HFFc6 (cell line): ENCODE results near the gene GATAD2B. TPM values are rescaled to one million over a fixed set of nuclear protein-coding genes. Genes with fewer than 3 reads are reported as not detected.

Experiments used
- DNase-seq: peaks from one replicate; pipeline ENCODE4 v3.0.0-alpha.2; 2018
- H3K27ac Mint-ChIP-seq: 2 replicates; pipeline ENCODE4 v1.8.0; 2020; ENCODE audit warnings: mild to moderate bottlenecking, mixed read lengths
- H3K27me3 Mint-ChIP-seq: 2 replicates; pipeline ENCODE4 v1.8.0; 2021; ENCODE audit warnings: mild to moderate bottlenecking, moderate library complexity, mixed read lengths; ENCODE audit not compliant: insufficient read depth
- H3K36me3 Mint-ChIP-seq: 2 replicates; pipeline ENCODE4 v1.8.0; 2021; ENCODE audit warnings: low read depth, mixed read lengths
- H3K4me1 Mint-ChIP-seq: 2 replicates; pipeline ENCODE4 v1.8.0; 2020; ENCODE audit warnings: low read depth, mixed read lengths
- H3K4me3 Mint-ChIP-seq: 2 replicates; pipeline ENCODE4 v1.8.0; 2020; ENCODE audit warnings: mild to moderate bottlenecking, moderate library complexity, mixed read lengths
- H3K9me3 Mint-ChIP-seq: 2 replicates; pipeline ENCODE4 v1.8.0; 2020; ENCODE audit warnings: mild to moderate bottlenecking, mixed read lengths
- total RNA-seq, 6 experiments: library from RNA; stranded (reverse); fragmentation: NEBNext Ultra II Directional; extraction: Animal tissue kit (Norgen Biotek cat#: 25700); gene quantifications; 2 replicates in 1 of 6; 3 replicates in 5 of 6; pipeline ENCODE4 v1.2.3, GENCODE V29; 2021
- TF ChIP-seq, protein P1 (sequence below): fragments of 200-600 bp; sonication (generic); IDR thresholded peaks from 2 replicates; pipeline ENCODE4 v1.5.0; 2021; ENCODE audit warnings: antibody characterized with exemption, mild to moderate bottlenecking

Gene GATAD2B
- total RNA-seq, 6 experiments from 2014 or later, result 29.3 to 40.9 (median 38.4) TPM

DNA sequence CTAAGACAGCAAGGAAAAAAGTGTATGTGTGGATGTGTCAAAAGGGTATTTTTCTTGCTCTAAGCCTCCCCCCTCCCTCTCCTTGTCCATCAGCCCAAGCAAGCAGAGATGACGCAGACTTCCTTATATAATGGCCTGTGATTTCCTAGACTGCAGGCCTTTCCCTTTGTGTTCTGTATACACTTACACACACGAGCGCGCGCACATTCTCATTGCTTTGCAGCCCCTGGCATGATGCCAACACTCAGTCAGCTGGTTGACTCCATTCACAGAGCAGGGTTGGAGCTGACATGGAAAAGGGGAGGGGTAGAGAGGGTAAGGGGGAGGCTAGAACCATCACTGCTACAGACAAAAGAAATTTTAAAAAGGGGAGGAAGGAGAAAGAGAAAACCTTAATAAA lies 41.8 kb downstream of the GATAD2B start:
- no peaks in the 10 kb centered on the region for H3K4me1 Mint-ChIP-seq
- TF ChIP-seq, protein P1, sequence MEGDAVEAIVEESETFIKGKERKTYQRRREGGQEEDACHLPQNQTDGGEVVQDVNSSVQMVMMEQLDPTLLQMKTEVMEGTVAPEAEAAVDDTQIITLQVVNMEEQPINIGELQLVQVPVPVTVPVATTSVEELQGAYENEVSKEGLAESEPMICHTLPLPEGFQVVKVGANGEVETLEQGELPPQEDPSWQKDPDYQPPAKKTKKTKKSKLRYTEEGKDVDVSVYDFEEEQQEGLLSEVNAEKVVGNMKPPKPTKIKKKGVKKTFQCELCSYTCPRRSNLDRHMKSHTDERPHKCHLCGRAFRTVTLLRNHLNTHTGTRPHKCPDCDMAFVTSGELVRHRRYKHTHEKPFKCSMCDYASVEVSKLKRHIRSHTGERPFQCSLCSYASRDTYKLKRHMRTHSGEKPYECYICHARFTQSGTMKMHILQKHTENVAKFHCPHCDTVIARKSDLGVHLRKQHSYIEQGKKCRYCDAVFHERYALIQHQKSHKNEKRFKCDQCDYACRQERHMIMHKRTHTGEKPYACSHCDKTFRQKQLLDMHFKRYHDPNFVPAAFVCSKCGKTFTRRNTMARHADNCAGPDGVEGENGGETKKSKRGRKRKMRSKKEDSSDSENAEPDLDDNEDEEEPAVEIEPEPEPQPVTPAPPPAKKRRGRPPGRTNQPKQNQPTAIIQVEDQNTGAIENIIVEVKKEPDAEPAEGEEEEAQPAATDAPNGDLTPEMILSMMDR, result no peak
- no peaks in the 10 kb centered on the region for H3K9me3 Mint-ChIP-seq
- no peak overlapping the region for H3K27ac Mint-ChIP-seq
- H3K36me3 Mint-ChIP-seq, result no peaks in the 10 kb centered on the region
- peak; percentile 85 for DNase-seq
- no peaks in the 10 kb centered on the region; the same call in 1 of the 2 replicates for H3K27me3 Mint-ChIP-seq
- no peak overlapping the region for H3K4me3 Mint-ChIP-seq

DNA sequence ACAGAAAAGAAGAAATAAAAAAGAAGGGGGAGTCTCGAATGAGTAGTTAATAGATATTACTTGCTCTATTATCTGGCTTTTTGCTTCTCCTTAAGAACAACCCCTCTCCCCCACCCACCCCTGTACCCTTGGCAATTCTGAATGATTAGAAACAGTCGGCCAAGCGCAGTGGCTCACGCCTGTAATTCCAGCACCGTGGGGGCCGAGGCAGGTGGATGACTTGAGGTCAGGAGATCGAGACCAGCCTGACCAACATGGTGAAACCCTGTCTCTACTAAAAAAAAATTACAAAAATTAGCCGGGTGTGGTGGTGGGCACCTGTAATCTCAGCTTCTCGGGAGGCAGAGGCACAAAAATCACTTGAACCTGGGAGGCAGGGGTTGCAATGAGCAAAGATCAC lies 42.7 kb downstream of the GATAD2B start:
- TF ChIP-seq, protein P1, result no peak
- Mint-ChIP-seq H3K9me3 (no peaks in the 10 kb centered on the region), H3K4me3 (no peak overlapping the region), H3K27me3 (peaks cover 2% of the 10 kb centered on the region), H3K27ac (no peak overlapping the region), H3K4me1 (0 out of 2 replicates have a peak, but pooled peaks cover 4% of the 10 kb centered on the region), H3K36me3 (peaks cover 6% of the 10 kb centered on the region; the same call in 1 of the 2 replicates)
- no peak for DNase-seq

DNA sequence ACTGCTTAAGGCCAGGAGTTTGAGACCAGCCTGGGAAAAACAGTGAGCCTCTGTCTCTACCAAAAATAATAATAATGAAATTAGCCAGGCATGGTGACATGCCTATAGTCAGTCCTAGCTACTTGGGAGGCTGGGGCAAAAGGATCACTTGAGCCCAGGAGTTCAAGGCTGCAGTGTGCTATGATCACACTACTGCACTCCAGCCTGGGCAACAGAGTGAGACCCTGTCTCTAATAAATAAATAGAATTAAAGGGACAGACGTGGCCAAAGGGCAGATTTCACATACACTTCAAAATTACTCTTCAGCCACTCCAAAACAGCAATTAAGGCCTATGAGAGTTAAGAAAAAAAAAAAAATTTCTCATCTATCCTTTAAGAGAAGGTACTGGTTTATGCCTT lies 45.7 kb downstream of the GATAD2B start:
- TF ChIP-seq, protein P1, result no peak
- Mint-ChIP-seq H3K4me3 (no peak overlapping the region), H3K9me3 (no peaks in the 10 kb centered on the region), H3K4me1 (0 out of 2 replicates have a peak, but pooled peaks cover 5% of the 10 kb centered on the region), H3K36me3 (peaks cover 6% of the 10 kb centered on the region; the same call in 1 of the 2 replicates), H3K27ac (no peak overlapping the region), H3K27me3 (peaks cover 2% of the 10 kb centered on the region)
- no peak for DNase-seq

DNA sequence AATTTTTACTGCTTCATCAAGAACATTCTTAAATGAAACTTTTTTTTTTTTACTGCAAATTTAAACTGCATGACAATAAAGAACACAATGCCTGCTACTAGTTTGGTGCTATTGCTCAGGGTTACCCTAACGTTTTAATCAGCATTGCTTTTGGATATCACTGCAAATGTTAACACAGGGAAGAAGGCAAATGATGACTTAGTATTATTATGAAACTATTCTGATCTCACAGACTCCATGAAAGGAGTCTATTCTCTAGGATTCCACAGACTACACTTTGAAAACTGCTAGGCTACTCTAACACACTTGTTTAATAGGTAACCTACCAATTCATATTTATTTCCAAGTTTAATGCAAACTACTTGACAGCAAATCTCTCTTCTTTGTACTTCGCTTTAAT lies 49.8 kb downstream of the GATAD2B start:
- no peaks in the 10 kb centered on the region for H3K9me3 Mint-ChIP-seq
- TF ChIP-seq, protein P1, result no peak
- H3K4me1 Mint-ChIP-seq, result 0 out of 2 replicates have a peak, but pooled peaks cover 5% of the 10 kb centered on the region
- peaks cover 6% of the 10 kb centered on the region; the same call in 1 of the 2 replicates for H3K36me3 Mint-ChIP-seq
- no peak for DNase-seq
- H3K27ac Mint-ChIP-seq, result no peak overlapping the region
- no peak overlapping the region for H3K4me3 Mint-ChIP-seq
- H3K27me3 Mint-ChIP-seq, result peaks cover 2% of the 10 kb centered on the region; the same call in 1 of the 2 replicates

DNA sequence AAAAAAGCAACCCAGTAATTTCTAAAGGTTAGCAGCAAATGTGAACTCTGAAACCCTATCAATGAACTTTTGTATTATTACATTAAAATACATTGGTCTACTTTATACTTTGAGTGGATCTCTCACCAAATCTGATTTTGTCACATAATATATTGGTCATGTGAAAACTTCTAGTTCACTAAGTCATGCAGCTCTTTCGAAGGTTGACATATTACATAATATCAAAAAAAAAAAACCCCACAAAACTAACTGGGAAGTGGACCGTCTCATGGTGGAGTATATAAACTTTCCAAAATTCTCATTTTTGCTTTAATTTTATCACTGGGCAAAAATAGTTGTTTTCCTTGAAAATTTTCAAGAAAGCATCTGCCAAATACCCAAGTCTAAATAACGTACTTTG lies 50.4 kb downstream of the GATAD2B start:
- H3K9me3 Mint-ChIP-seq, result no peaks in the 10 kb centered on the region

More for the DNA sequence above, 50.4 kb downstream of the GATAD2B start:
- no peak overlapping the region for H3K27ac Mint-ChIP-seq
- H3K36me3 Mint-ChIP-seq, result peaks cover 6% of the 10 kb centered on the region; the same call in 1 of the 2 replicates
- H3K4me1 Mint-ChIP-seq, result 0 out of 2 replicates have a peak, but pooled peaks cover 5% of the 10 kb centered on the region
- H3K4me3 Mint-ChIP-seq, result no peak overlapping the region
- TF ChIP-seq, protein P1, result no peak
- no peak for DNase-seq
- peaks cover 2% of the 10 kb centered on the region; the same call in 1 of the 2 replicates for H3K27me3 Mint-ChIP-seq
